HEK293T (cell line): ENCODE data around the gene ARHGAP25.

Experiments used
- ARNT ChIP-seq: fragments of 450-650 bp; IDR thresholded peaks from 2 replicates; pipeline ENCODE4 v1.6.1; 2017; ENCODE audit warnings: mild to moderate bottlenecking
- BHLHE40 ChIP-seq: fragments of 450-650 bp; IDR thresholded peaks from 2 replicates; pipeline ENCODE4 v1.6.1; 2016; ENCODE audit warnings: mild to moderate bottlenecking, moderate library complexity, borderline replicate concordance
- CTBP1 ChIP-seq: fragments of 450-650 bp; IDR thresholded peaks from 2 replicates; pipeline ENCODE4 v1.6.1; 2016; ENCODE audit warnings: borderline replicate concordance
- ELF4 ChIP-seq: fragments of 450-650 bp; IDR thresholded peaks from 2 replicates; pipeline ENCODE4 v1.6.1; 2017; ENCODE audit warnings: antibody characterized with exemption
- FOXK2 ChIP-seq: fragments of 450-650 bp; IDR thresholded peaks from 2 replicates; pipeline ENCODE4 v1.6.1; 2016; ENCODE audit warnings: mild to moderate bottlenecking
- FOXM1 ChIP-seq: fragments of 450-650 bp; IDR thresholded peaks from 2 replicates; pipeline ENCODE4 v1.6.1; 2017; ENCODE audit warnings: mild to moderate bottlenecking, borderline replicate concordance
- HDGF ChIP-seq: fragments of 450-650 bp; IDR thresholded peaks from 2 replicates; pipeline ENCODE4 v1.6.1; 2017; ENCODE audit warnings: antibody characterized with exemption, borderline replicate concordance
- L3MBTL2 ChIP-seq: fragments of 450-650 bp; conservative IDR thresholded peaks from 2 replicates; pipeline ENCODE4 v1.6.1; 2016; ENCODE audit warnings: mild to moderate bottlenecking
- LEF1 ChIP-seq: fragments of 450-650 bp; IDR thresholded peaks from 2 replicates; pipeline ENCODE4 v1.6.1; 2017; ENCODE audit warnings: mild to moderate bottlenecking, borderline replicate concordance
- NFRKB ChIP-seq: fragments of 450-650 bp; IDR thresholded peaks from 2 replicates; pipeline ENCODE4 v1.6.1; 2016; ENCODE audit warnings: mild to moderate bottlenecking, moderate library complexity
- PKNOX1 ChIP-seq: fragments of 450-650 bp; IDR thresholded peaks from 2 replicates; pipeline ENCODE4 v1.6.1; 2016
- SP1 ChIP-seq: fragments of 450-650 bp; IDR thresholded peaks from 2 replicates; pipeline ENCODE4 v1.6.1; 2017
- TARDBP ChIP-seq: fragments of 450-650 bp; IDR thresholded peaks from 2 replicates; pipeline ENCODE4 v1.6.1; 2016
- ZNF384 ChIP-seq: fragments of 450-650 bp; IDR thresholded peaks from 2 replicates; pipeline ENCODE4 v1.6.1; 2016

- TF ChIP-seq FOXM1 (no peak), FOXK2 (no peak), SP1 (no peak), BHLHE40 (no peak), L3MBTL2 (no peak), TARDBP (no peak), CTBP1 (no peak), PKNOX1 (no peak), LEF1 (no peak), ARNT (no peak), HDGF (no peak), ELF4 (no peak), ZNF384 (no peak), NFRKB (no peak)
Observed at GRCh38 chr2:68822207-68822872, 87.7 kb downstream of the ARHGAP25 start.
